Thyroid gland (tissue), 4 donors: Measurements from ENCODE around the gene PAPOLG.

Experiments
- POLR2A ChIP-seq, 2 donors: fragments of 450-650 bp; IDR thresholded peaks; one replicate each; pipeline ENCODE4 v1.6.1; 2017; ENCODE audit warnings: antibody characterized with exemption in 2 of 2, mild to moderate bottlenecking in 2 of 2, moderate library complexity in 1 of 2
- TF ChIP-seq, protein P1 (sequence below), 6 experiments: fragments of 200-600 bp in 3 of 6; fragments of 450-650 bp in 3 of 6; sonication (generic) in 3 of 6; IDR thresholded peaks; one replicate each; pipeline ENCODE4 v1.5.1; 2016 to 2019; ENCODE audit warnings: antibody characterized with exemption in 6 of 6, mild to moderate bottlenecking in 2 of 6, inconsistent platforms in 1 of 6, moderate library complexity in 1 of 6

- TF ChIP-seq POLR2A (IDR thresholded peaks at IDR 0.05): no peak
- TF ChIP-seq, protein P1, sequence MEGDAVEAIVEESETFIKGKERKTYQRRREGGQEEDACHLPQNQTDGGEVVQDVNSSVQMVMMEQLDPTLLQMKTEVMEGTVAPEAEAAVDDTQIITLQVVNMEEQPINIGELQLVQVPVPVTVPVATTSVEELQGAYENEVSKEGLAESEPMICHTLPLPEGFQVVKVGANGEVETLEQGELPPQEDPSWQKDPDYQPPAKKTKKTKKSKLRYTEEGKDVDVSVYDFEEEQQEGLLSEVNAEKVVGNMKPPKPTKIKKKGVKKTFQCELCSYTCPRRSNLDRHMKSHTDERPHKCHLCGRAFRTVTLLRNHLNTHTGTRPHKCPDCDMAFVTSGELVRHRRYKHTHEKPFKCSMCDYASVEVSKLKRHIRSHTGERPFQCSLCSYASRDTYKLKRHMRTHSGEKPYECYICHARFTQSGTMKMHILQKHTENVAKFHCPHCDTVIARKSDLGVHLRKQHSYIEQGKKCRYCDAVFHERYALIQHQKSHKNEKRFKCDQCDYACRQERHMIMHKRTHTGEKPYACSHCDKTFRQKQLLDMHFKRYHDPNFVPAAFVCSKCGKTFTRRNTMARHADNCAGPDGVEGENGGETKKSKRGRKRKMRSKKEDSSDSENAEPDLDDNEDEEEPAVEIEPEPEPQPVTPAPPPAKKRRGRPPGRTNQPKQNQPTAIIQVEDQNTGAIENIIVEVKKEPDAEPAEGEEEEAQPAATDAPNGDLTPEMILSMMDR (IDR thresholded peaks at IDR 0.05): no peak
Measured at GRCh38 chr2:60820416-60821132, 64.5 kb downstream of the PAPOLG start.
